ENCODE measurements around the gene KRTAP10-2.

DNA sequence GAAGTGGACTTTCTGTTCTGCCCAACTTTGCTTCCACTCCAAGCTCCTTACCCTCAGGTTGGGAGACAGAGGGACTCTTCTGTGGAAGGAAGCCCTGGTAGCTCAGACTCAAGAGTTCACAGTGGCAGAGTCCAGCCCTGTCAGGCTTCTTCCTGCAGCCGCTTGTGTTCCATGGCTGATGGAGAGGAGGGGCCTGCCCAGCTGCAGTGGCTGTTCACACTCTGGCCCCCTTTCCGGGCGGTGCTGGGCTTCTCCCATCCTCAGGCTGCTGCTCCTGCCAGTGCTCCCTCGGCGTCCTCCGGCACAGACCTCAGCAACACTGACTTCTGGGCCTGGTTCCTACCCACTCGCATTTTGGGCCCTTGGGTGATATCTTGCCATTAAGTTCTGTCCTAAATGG lies 15.3 kb downstream of the KRTAP10-2 start:
- TF ChIP-seq, protein P1, sequence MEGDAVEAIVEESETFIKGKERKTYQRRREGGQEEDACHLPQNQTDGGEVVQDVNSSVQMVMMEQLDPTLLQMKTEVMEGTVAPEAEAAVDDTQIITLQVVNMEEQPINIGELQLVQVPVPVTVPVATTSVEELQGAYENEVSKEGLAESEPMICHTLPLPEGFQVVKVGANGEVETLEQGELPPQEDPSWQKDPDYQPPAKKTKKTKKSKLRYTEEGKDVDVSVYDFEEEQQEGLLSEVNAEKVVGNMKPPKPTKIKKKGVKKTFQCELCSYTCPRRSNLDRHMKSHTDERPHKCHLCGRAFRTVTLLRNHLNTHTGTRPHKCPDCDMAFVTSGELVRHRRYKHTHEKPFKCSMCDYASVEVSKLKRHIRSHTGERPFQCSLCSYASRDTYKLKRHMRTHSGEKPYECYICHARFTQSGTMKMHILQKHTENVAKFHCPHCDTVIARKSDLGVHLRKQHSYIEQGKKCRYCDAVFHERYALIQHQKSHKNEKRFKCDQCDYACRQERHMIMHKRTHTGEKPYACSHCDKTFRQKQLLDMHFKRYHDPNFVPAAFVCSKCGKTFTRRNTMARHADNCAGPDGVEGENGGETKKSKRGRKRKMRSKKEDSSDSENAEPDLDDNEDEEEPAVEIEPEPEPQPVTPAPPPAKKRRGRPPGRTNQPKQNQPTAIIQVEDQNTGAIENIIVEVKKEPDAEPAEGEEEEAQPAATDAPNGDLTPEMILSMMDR (conservative IDR thresholded peaks at IDR 0.05; ENCODE audit: low read depth, low read length): no peak
- TF ChIP-seq RFX5 (IDR thresholded peaks at IDR 0.05; ENCODE audit: low read depth, low read length) (no peak), POLR2A (IDR thresholded peaks at IDR 0.05; ENCODE audit: low read depth, low read length) (no peak), RAD21 (IDR thresholded peaks at IDR 0.05; ENCODE audit: low read length) (no peak), MAFK (IDR thresholded peaks at IDR 0.05; ENCODE audit: low read depth, low read length) (no peak), MAZ (IDR thresholded peaks at IDR 0.05; ENCODE audit: borderline replicate concordance, low read depth, low read length) (no peak)

Data from IMR-90 (cell line).